HG02763 (cell line): Measurements from ENCODE around the gene FOXS1.

Experiments
- ATAC-seq: cut with Tn5 transposase; IDR thresholded peaks from one replicate; pipeline ENCODE4 v1.9.1; 2021; ENCODE audit warnings: mild to moderate bottlenecking, moderate library complexity; ENCODE audit not compliant: unreplicated experiment

Gene FOXS1

GRCh38 chr20:31845300-31845863 is at the start of gene FOXS1:
FOXS1 (minus strand) TSS chr20:31845604; CDS start chr20:31845542, 62 bp downstream.
- ATAC-seq, result no peak

DNA sequence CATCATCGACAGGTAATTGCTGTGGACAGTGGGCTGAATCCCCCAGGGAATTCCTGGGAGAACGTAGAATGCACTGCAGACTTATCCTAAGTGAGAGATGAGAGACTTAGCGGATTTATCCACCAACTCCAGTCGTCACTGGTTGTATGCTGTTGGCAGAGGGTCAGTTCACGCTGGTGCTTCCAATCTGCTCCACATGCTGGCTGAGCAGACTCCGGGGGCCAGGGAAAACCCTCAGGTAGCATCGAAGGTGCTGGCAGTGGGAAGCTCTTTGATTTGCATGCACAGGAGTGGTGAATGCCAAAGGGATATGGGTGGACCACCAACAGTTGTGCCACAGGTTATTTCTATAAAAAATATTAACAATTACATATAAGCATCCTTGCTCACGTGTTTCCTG is 45.2 kb upstream of the FOXS1 start:
- no peak for ATAC-seq

- no peak for ATAC-seq
Observed at GRCh38 chr20:31883829-31884228, 38.4 kb upstream of the FOXS1 start.

GRCh38 chr20:31881945-31882344 is 36.5 kb upstream of the FOXS1 start:
- ATAC-seq, result no peak

GRCh38 chr20:31879143-31879987 is 34.0 kb upstream of the FOXS1 start:
- peak; percentile 75 for ATAC-seq

DNA sequence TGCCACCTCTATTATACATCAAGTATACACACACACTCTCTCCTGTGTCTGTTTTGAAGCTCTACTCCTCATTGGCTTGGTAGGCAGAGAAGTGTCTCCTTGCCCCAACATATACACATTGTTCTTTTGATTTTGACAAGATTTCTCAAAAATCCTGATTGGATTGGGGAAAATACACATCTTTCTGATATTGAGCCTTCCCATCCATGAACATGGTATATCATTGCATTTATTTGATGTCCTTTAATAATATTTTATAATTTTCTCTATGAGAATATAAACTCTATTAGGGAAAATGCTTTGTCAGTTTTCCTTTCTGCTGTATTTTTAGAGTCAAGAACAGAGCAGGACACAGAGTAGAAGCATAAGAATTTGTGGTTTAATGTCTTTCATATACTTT is 32.3 kb upstream of the FOXS1 start:
- ATAC-seq, result no peak

DNA sequence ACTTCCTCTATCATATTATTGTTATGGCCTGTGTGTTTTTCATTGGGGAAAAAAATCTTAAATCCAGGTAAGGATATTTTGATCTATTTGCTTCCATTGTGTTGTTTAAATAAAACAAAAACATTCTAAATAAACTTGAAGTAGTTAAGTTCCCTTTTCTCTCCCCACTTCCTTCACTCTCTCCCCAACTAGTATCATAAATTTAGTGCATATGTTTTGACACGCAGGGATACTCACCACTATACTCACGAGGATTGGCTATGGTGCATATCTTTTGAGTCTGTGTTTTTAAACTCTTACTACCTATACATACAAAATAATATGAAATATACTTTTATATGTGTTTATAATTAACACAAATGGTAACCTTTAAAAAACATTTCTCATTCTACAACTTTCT is 30.3 kb upstream of the FOXS1 start:
- no peak for ATAC-seq

DNA sequence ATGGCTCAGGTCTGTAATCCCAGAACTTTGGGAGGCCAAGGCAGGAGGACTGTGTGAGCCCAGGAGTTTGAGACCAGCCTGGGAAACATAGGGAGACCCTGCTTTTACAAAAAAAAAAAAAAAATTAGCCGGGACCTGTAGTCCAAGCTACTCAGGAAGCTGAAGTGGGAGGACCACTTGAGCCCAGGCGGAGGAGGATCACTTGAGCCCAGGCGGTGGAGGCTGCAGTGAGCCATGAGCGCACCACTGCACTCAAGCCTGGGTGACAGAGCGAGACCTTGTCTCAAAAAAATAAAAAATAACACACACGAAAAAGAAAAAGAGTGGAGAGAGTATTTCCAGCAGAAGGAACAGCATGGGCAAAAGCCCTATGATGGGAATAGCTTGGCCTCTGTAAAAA is 27.0 kb upstream of the FOXS1 start:
- no peak for ATAC-seq

DNA sequence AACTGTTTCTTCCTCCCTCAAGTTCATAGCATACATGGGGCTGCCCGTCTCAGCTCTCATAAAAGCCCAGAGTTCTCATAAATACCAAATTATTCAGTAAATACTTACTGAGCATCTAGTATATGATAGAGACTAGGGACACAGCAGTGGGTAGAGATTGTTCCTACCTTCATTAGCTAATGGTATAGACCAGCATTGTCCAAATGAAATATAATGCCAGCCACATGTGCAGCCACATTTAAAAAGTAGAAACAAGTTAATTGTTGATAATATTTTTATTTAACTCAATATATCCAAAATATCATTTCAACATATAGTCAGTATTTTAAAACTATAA is 26.2 kb upstream of the FOXS1 start:
- ATAC-seq, result no peak

GRCh38 chr20:31870726-31871617 is 25.6 kb upstream of the FOXS1 start:
- no peak for ATAC-seq

GRCh38 chr20:31869942-31870725 is 24.7 kb upstream of the FOXS1 start, which contains the start of the genes DUSP15 and TTLL9:
DUSP15 (minus strand) TSS chr20:31870527; CDS start chr20:31870337, 190 bp downstream.
TTLL9 (plus strand) TSS chr20:31870634; CDS start chr20:31871127, 493 bp downstream.
- no peak for ATAC-seq

DNA sequence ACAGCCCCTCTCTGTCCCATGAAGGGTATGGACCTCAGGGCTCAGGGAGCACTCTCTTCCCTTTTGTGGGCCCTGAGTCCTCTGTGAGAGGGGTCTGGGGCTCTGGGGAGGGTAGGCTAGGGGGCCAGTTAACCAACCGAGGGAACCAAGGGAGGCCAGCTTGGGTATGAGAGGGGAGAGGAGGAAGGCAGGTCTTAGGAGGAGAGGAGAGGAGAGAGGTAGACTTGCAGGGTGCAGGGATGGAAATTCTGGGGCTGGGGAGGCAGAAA is 24.2 kb upstream of the FOXS1 start:
- ATAC-seq, result no peak

- no peak for ATAC-seq
Observed at GRCh38 chr20:31868853-31869672, 23.7 kb upstream of the FOXS1 start.

- no peak for ATAC-seq
Observed at GRCh38 chr20:31866221-31866620, 20.8 kb upstream of the FOXS1 start.

GRCh38 chr20:31864521-31865400 is 19.4 kb upstream of the FOXS1 start:
- ATAC-seq, result no peak

GRCh38 chr20:31863296-31864085 is 18.1 kb upstream of the FOXS1 start:
- ATAC-seq, result no peak

GRCh38 chr20:31862506-31862905 is 17.1 kb upstream of the FOXS1 start:
- ATAC-seq, result no peak

DNA sequence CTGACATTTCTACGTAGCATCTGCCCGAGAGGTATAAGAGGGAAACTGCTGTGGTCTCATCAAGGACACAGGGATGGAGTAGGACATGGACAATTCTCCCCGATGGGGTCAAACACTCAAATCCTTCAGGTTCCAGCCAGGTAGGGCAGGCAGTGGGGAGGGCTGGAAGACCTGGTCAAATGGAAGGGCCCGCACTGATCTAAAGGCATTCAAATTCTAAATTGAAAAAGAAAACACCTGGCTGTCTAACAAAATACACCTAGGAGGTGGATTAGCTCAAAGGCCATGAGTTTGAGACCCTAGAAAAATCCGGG is 16.7 kb upstream of the FOXS1 start:
- ATAC-seq, result no peak
